DOHH2 (cell line): ENCODE data around the gene TLR5.

Experiments used
- H3F3A ChIP-seq: fragments of 200-600 bp; sonication (generic), shearing (Covaris generic); 2 replicates; pipeline ENCODE4 v1.6.0; 2016; ENCODE audit warnings: antibody characterized with exemption, mild to moderate bottlenecking; ENCODE audit not compliant: control insufficient read depth, insufficient read depth
- H3K27ac ChIP-seq: fragments of 200-600 bp; sonication (generic); 2 replicates; pipeline ENCODE4 v1.5.1; 2014; ENCODE audit warnings: low read depth, mild to moderate bottlenecking, low read length, moderate library complexity
- H3K27me3 ChIP-seq: fragments of 200-600 bp; sonication (generic); 2 replicates; pipeline ENCODE4 v1.6.1; 2014; ENCODE audit warnings: mild to moderate bottlenecking, low read length, mixed read lengths; ENCODE audit not compliant: control insufficient read depth
- H3K36me3 ChIP-seq: fragments of 200-600 bp; sonication (generic); 2 replicates; pipeline ENCODE4 v1.6.1; 2014; ENCODE audit warnings: mild to moderate bottlenecking, low read length, moderate library complexity, mixed read lengths; ENCODE audit not compliant: control insufficient read depth
- H3K4me1 ChIP-seq: fragments of 200-600 bp; sonication (generic); 2 replicates; pipeline ENCODE4 v1.6.1; 2014; ENCODE audit warnings: mild to moderate bottlenecking, low read length, mixed read lengths; ENCODE audit not compliant: control insufficient read depth
- H3K4me2 ChIP-seq: fragments of 200-600 bp; sonication (generic); 2 replicates; pipeline ENCODE4 v1.6.0; 2014; ENCODE audit warnings: mild to moderate bottlenecking, low read length, moderate library complexity
- H3K4me3 ChIP-seq: fragments of 200-600 bp; sonication (generic); 2 replicates; pipeline ENCODE4 v1.5.1; 2014; ENCODE audit warnings: mild to moderate bottlenecking, low read length, mixed read lengths
- H3K79me2 ChIP-seq: fragments of 200-600 bp; sonication (generic); 2 replicates; pipeline ENCODE4 v1.6.1; 2014; ENCODE audit warnings: mild to moderate bottlenecking, low read length, mixed read lengths; ENCODE audit not compliant: control insufficient read depth
- H3K9me2 ChIP-seq: fragments of 200-600 bp; sonication (generic); replicated peaks from 2 replicates; pipeline ENCODE4 v1.6.1; 2014; ENCODE audit warnings: mild to moderate bottlenecking, low read length, mixed read lengths; ENCODE audit not compliant: control insufficient read depth
- H3K9me3 ChIP-seq: fragments of 200-600 bp; sonication (generic); 2 replicates; pipeline ENCODE4 v1.6.1; 2014; ENCODE audit warnings: antibody characterized with exemption, low read length, mixed read lengths; ENCODE audit not compliant: control insufficient read depth, insufficient read depth
- H4K20me1 ChIP-seq: fragments of 200-600 bp; sonication (generic); 2 replicates; pipeline ENCODE4 v1.6.0; 2014; ENCODE audit warnings: low read depth, mild to moderate bottlenecking, antibody characterized with exemption, low read length, moderate library complexity; ENCODE audit not compliant: control insufficient read depth, insufficient read depth
- EZH2phosphoT487 ChIP-seq: fragments of 200-600 bp; sonication (generic); IDR thresholded peaks from 2 replicates; pipeline ENCODE4 v1.6.1; 2017; ENCODE audit warnings: borderline replicate concordance, mild to moderate bottlenecking, antibody characterized with exemption, low read length, moderate library complexity, mixed read lengths
- TF ChIP-seq, protein P1 (sequence below): fragments of 200-600 bp; sonication (generic); IDR thresholded peaks from one replicate; pipeline ENCODE4 v1.5.1; 2014; ENCODE audit warnings: antibody characterized with exemption, mild to moderate bottlenecking, low read depth, low read length; ENCODE audit not compliant: poor library complexity, severe bottlenecking

Gene TLR5

DNA sequence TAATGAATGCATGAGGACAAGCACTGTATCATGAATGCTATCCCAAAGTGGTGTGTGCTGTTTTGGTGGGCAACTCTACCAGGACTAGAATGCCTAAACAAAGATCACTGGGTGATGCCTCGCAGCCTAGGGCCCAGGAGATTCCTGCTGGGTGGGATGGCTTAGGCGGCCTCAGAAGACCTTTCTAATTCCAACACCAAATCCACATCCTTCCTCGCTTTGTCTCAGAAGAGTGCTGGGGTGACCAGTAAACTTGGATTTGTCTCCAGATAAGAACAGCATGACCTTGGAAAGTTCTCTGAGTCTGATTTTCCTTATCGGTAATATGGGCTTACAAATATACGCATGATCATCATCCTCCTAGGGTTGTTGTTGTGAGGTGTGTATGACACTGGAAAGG is 76.6 kb downstream of the TLR5 start:
- Histone ChIP-seq H3K4me2 (no peak overlapping the region), H3K27me3 (no peaks in the 10 kb centered on the region), H3K9me2 (no peaks in the 10 kb centered on the region), H3K36me3 (no peaks in the 10 kb centered on the region), H3K4me3 (no peak overlapping the region), H4K20me1 (no peaks in the 10 kb centered on the region), H3K79me2 (no peaks in the 10 kb centered on the region), H3K9me3 (no peaks in the 10 kb centered on the region), H3K27ac (no peak overlapping the region), H3K4me1 (no peaks in the 10 kb centered on the region), H3F3A (no peaks in the 10 kb centered on the region)
- TF ChIP-seq EZH2phosphoT487: no peak
- TF ChIP-seq, protein P1, sequence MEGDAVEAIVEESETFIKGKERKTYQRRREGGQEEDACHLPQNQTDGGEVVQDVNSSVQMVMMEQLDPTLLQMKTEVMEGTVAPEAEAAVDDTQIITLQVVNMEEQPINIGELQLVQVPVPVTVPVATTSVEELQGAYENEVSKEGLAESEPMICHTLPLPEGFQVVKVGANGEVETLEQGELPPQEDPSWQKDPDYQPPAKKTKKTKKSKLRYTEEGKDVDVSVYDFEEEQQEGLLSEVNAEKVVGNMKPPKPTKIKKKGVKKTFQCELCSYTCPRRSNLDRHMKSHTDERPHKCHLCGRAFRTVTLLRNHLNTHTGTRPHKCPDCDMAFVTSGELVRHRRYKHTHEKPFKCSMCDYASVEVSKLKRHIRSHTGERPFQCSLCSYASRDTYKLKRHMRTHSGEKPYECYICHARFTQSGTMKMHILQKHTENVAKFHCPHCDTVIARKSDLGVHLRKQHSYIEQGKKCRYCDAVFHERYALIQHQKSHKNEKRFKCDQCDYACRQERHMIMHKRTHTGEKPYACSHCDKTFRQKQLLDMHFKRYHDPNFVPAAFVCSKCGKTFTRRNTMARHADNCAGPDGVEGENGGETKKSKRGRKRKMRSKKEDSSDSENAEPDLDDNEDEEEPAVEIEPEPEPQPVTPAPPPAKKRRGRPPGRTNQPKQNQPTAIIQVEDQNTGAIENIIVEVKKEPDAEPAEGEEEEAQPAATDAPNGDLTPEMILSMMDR: no peak

DNA sequence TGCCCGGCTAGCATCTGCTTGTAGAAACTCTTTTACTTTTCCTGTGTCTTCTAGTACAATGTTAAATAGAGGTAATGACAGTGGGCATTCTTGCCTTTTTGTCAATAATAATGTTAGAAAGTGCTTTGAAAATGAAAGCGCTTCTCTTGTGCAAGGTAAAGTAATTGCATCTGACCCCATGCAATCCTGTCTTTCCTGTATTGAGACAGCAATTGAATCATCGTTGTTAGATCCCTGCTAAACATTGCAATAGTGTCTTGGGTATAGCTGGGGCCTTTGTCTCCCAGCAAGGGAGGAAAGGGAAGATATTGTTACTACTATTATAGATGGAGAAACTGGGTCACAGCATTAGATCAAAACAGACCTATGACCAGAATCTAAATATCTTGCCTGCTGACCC is 80.9 kb downstream of the TLR5 start:
- no peaks in the 10 kb centered on the region for H4K20me1 ChIP-seq
- no peaks in the 10 kb centered on the region for H3K27me3 ChIP-seq
- no peaks in the 10 kb centered on the region for H3K36me3 ChIP-seq
- H3F3A ChIP-seq: no peaks in the 10 kb centered on the region
- no peaks in the 10 kb centered on the region for H3K79me2 ChIP-seq
- no peak overlapping the region for H3K4me3 ChIP-seq
- H3K9me3 ChIP-seq: no peaks in the 10 kb centered on the region
- no peak overlapping the region for H3K4me2 ChIP-seq
- no peak for TF ChIP-seq EZH2phosphoT487
- TF ChIP-seq, protein P1: no peak
- H3K27ac ChIP-seq: no peak overlapping the region
- H3K9me2 ChIP-seq: no peaks in the 10 kb centered on the region
- no peaks in the 10 kb centered on the region for H3K4me1 ChIP-seq

DNA sequence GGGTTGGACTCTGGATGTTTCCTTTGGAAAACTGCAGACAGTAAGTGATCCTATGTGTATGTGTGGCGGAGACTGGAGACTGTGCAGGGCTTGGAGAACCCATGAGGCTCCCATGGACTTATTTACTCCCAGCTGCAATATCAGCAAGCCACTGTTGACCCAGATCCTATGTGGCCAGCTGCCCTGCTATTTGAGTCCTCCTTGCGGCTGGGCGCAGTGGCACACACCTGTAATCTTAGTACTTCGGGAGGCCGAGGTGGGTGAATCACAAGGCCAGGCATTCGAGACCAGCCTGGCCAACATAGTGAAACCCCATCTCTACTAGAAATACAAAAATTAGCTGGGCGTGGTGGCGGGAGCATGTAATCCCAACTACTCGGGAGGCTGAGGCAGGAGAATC is 83.5 kb downstream of the TLR5 start:
- no peaks in the 10 kb centered on the region for H3K79me2 ChIP-seq
- H3K9me3 ChIP-seq: no peaks in the 10 kb centered on the region
- TF ChIP-seq EZH2phosphoT487: no peak
- TF ChIP-seq, protein P1: no peak
- H4K20me1 ChIP-seq: no peaks in the 10 kb centered on the region
- H3K4me2 ChIP-seq: no peak overlapping the region
- no peaks in the 10 kb centered on the region for H3K36me3 ChIP-seq
- H3K27ac ChIP-seq: no peak overlapping the region
- no peaks in the 10 kb centered on the region for H3K4me1 ChIP-seq
- no peaks in the 10 kb centered on the region for H3K27me3 ChIP-seq
- H3K9me2 ChIP-seq: no peaks in the 10 kb centered on the region
- H3F3A ChIP-seq: no peaks in the 10 kb centered on the region
- H3K4me3 ChIP-seq: no peak overlapping the region
